ENCODE measurements around the gene ETAA1.

The ETAA1 gene

DNA sequence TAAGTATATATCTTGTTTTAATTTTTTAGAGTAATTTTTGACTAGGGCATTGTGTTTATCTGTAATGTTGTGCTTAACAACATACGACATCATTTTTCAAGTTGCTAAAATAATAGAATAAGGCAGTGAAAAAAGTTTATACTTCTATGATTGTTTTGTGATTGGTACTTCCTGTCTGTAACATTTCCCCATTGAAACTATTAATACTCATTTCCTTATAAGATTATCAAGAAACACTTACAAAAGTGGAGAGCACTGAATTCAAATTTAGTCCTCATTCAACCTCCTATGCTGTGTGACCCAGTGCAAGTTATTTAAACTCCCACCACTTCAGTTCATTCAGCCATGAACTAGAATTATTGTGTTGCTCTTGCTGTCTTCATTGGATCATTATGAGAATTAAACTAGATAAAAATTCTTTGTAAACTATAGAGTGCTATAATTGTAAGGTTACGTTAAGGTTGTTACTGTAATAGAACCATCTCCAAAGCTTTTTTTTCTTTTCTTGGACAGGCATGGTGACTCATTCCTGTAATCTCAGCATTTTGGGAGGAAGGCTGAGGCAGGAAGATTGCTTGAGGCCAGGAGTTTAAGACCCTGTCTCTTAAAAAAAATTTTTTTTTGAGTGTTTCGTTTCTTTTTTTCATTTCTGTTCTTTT, 2.8 kb downstream of the ETAA1 start:
- TF ChIP-seq, protein P1, sequence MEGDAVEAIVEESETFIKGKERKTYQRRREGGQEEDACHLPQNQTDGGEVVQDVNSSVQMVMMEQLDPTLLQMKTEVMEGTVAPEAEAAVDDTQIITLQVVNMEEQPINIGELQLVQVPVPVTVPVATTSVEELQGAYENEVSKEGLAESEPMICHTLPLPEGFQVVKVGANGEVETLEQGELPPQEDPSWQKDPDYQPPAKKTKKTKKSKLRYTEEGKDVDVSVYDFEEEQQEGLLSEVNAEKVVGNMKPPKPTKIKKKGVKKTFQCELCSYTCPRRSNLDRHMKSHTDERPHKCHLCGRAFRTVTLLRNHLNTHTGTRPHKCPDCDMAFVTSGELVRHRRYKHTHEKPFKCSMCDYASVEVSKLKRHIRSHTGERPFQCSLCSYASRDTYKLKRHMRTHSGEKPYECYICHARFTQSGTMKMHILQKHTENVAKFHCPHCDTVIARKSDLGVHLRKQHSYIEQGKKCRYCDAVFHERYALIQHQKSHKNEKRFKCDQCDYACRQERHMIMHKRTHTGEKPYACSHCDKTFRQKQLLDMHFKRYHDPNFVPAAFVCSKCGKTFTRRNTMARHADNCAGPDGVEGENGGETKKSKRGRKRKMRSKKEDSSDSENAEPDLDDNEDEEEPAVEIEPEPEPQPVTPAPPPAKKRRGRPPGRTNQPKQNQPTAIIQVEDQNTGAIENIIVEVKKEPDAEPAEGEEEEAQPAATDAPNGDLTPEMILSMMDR (IDR thresholded peaks at IDR 0.05; ENCODE audit: low read depth, low read length, missing control alignments) = no peak
- DNase-seq (ENCODE audit: extremely low read depth, low read depth) = no peak
- 0 out of 2 replicates have a peak overlapping the region, but pooled peaks have one; percentile 4 for H3K4me3 ChIP-seq (replicated peaks; ENCODE audit: low read depth, low read length)

DNA sequence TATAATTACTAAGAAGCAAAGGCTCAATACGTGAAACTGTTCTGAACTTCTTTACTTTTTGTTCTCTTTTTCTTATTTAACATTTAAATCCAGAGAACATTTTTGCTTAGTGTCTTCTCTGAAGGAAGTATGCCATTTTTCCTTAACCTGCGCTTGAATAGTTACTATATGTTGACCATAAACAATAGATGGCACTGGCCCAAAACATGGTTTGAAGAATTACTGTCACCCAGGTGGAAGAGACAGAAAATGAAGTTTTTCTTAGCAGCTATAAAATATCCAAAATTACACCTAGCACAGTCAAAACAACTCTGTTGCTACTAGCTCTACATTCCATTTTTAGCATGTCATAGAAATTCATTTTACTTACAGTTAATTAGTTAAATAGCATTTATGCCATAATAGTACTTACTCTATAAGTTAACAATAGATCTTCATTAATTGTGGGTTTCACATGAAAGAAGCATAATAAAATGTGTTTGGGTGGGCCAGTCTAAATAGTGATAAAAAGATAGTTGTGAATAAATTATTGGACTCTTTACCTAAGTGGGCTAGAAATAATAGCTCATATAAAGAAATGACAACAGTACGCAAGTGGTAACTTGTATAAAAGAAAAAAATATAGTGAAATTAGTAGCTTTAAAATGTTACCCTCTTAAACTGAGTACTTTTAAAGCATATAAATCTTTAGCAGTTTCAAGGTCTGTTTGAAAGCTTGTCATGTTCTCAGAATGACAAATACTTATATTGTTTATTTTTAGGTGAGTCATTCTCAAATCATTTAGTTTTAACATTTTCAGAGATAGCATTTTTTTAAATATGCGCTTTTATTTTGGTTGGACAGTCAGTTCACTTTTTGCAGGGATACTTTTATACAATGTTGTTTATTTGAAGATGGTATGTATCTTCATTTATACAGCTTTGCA, 3.7 kb downstream of the ETAA1 start:
- TF ChIP-seq, protein P1 (IDR thresholded peaks at IDR 0.05; ENCODE audit: low read depth, low read length, missing control alignments) = no peak
- H3K4me3 ChIP-seq (replicated peaks; ENCODE audit: low read depth, low read length) = 0 out of 2 replicates have a peak overlapping the region, but pooled peaks have one; percentile 4
- DNase-seq (ENCODE audit: extremely low read depth, low read depth) = no peak

DNA sequence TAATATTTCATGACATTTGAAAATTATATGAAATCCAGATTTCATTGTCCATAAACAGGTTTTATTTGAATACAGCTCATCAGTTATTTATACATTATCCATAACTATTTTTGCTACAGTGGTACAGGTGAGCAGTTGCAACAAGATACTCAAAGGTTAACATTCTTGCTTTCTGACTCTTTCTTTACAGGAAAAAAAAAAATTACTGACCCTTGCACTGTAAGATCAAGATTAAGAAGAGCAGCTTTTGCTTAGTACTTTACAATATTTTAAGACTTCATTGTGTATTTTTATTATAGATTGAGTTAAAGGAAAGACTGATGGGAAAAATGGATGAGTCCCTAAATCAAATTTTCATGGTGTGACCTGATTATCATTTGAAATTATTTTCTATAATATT, 11.2 kb downstream of the ETAA1 start:
- TF ChIP-seq, protein P1 (IDR thresholded peaks at IDR 0.05; ENCODE audit: low read depth, low read length, missing control alignments) = no peak
- no peak for DNase-seq (ENCODE audit: extremely low read depth, low read depth)
- no peak overlapping the region for H3K4me3 ChIP-seq (replicated peaks; ENCODE audit: low read depth, low read length)

DNA sequence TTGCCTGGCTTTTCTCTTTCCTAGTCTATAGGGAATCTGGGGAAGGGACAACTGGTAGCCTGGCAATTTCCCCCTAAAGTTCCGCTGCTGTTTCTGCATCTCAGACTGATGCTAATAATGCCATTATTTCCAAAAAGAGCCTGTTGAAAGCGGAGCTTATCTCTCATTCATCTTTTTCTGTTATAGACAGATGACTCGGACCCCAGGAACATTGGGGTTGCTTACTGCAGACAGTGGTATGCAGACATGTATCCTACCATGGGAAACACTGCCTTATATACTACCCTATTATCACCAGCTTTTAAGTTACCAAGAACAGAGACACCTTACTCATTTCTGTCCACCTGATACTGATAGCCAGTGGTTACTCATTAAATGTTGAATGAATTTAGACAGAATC, 15.3 kb downstream of the ETAA1 start:
- no peak overlapping the region for H3K4me3 ChIP-seq (replicated peaks; ENCODE audit: low read depth, low read length)
- DNase-seq (ENCODE audit: extremely low read depth, low read depth) = no peak
- TF ChIP-seq, protein P1 (IDR thresholded peaks at IDR 0.05; ENCODE audit: low read depth, low read length, missing control alignments) = no peak

DNA sequence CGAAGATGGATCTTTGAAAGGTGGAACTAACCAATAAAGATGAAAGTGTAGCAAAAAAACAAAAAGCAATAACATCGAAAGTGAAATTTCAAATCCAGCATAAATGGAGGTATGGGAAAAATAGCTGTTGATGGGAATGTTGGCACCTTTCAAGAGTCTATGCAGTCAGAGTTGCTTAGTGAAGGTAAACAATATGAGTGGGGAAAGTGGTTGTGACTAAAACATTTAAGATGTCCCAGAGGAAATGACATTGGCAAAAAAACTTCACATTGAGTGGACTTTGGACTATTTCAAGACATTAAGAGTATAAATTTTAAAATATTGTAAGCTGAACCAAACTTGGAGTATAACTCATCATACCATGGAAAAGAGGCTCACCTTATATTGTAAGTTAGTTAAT, 17.7 kb downstream of the ETAA1 start:
- no peak for DNase-seq (ENCODE audit: extremely low read depth, low read depth)
- no peak overlapping the region for H3K4me3 ChIP-seq (replicated peaks; ENCODE audit: low read depth, low read length)
- TF ChIP-seq, protein P1 (IDR thresholded peaks at IDR 0.05; ENCODE audit: low read depth, low read length, missing control alignments) = no peak

DNA sequence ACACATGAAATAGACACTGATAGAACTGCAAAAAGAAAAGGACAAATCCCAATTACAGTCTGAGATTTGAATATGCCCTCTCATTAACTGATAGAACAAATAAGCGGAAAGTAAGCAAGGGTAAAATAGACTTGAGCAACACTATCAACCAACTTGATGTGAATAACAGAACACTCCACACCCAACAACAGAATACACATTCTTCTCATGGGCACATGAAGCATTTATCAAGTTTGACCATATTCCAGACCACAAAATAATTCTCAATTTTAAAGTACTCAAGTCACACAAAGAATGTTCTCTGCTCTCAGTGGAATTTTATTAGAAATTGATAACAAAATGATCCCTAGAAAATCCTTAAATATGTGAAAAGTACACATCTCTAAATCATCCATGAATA, 19.0 kb downstream of the ETAA1 start:
- DNase-seq (ENCODE audit: extremely low read depth, low read depth) = no peak
- TF ChIP-seq, protein P1 (IDR thresholded peaks at IDR 0.05; ENCODE audit: low read depth, low read length, missing control alignments) = no peak
- no peak overlapping the region for H3K4me3 ChIP-seq (replicated peaks; ENCODE audit: low read depth, low read length)
